BE2C (cell line): ENCODE results near the gene ALK.

Experiments used
- DNase-seq: peaks from one replicate; pipeline ENCODE4 v3.0.0-alpha.2; 2020
- H3K27me3 ChIP-seq: fragments of 250-450 bp; sonication (Bioruptor Pico); 2 replicates; pipeline ENCODE4 v1.5.1; 2020; ENCODE audit warnings: mild to moderate bottlenecking
- H3K36me3 ChIP-seq: fragments of 250-450 bp; sonication (Bioruptor Pico); 2 replicates; pipeline ENCODE4 v1.5.1; 2020; ENCODE audit warnings: mild to moderate bottlenecking
- H3K4me1 ChIP-seq: fragments of 250-450 bp; sonication (Bioruptor Pico); 2 replicates; pipeline ENCODE4 v1.5.1; 2020
- H3K4me3 ChIP-seq: 2 replicates; pipeline ENCODE4 v1.5.1; 2011; ENCODE audit warnings: low read depth, low read length
- H3K9me3 ChIP-seq: fragments of 250-450 bp; sonication (Bioruptor Pico); 2 replicates; pipeline ENCODE4 v1.5.1; 2020
- CTCF ChIP-seq: IDR thresholded peaks from 2 replicates; pipeline ENCODE4 v1.5.1; 2012; ENCODE audit warnings: mild to moderate bottlenecking, low read depth, low read length

ALK gene

GRCh38 chr2:29549069-29549380 lies 372.4 kb downstream of the ALK start:
- DNase-seq = no peak
- Histone ChIP-seq H3K27me3 (no peaks in the 10 kb centered on the region), H3K36me3 (no peaks in the 10 kb centered on the region), H3K4me1 (peaks cover 5% of the 10 kb centered on the region; the same call in 1 of the 2 replicates), H3K4me3 (no peak overlapping the region), H3K9me3 (no peaks in the 10 kb centered on the region)
- no peak for TF ChIP-seq CTCF

GRCh38 chr2:29544917-29545316 lies 376.5 kb downstream of the ALK start:
- Histone ChIP-seq H3K4me1 (peaks cover 5% of the 10 kb centered on the region; the same call in 1 of the 2 replicates), H3K27me3 (no peaks in the 10 kb centered on the region), H3K4me3 (no peak overlapping the region), H3K9me3 (no peaks in the 10 kb centered on the region), H3K36me3 (no peaks in the 10 kb centered on the region)
- TF ChIP-seq CTCF = no peak
- no peak for DNase-seq

- DNase-seq = no peak
- H3K27me3 ChIP-seq = no peaks in the 10 kb centered on the region
- no peaks in the 10 kb centered on the region for H3K9me3 ChIP-seq
- H3K36me3 ChIP-seq = no peaks in the 10 kb centered on the region
- H3K4me1 ChIP-seq = peaks cover 4% of the 10 kb centered on the region; the same call in 1 of the 2 replicates
- no peak for TF ChIP-seq CTCF
- no peak overlapping the region for H3K4me3 ChIP-seq
Measured at GRCh38 chr2:29544031-29544430, 377.4 kb downstream of the ALK start.

GRCh38 chr2:29535188-29535587 lies 386.2 kb downstream of the ALK start:
- no peak for DNase-seq
- no peak for TF ChIP-seq CTCF
- no peak overlapping the region for H3K4me3 ChIP-seq
- H3K9me3 ChIP-seq = no peaks in the 10 kb centered on the region
- no peaks in the 10 kb centered on the region for H3K27me3 ChIP-seq
- H3K36me3 ChIP-seq = no peaks in the 10 kb centered on the region
- H3K4me1 ChIP-seq = no peaks in the 10 kb centered on the region

- H3K9me3 ChIP-seq = no peaks in the 10 kb centered on the region
- H3K36me3 ChIP-seq = no peaks in the 10 kb centered on the region
- no peak for DNase-seq
- H3K27me3 ChIP-seq = no peaks in the 10 kb centered on the region
- no peak for TF ChIP-seq CTCF
- H3K4me3 ChIP-seq = no peak overlapping the region
- peaks cover 14% of the 10 kb centered on the region; the same call in 1 of the 2 replicates for H3K4me1 ChIP-seq
Measured at GRCh38 chr2:29532436-29532835, 388.9 kb downstream of the ALK start.

GRCh38 chr2:29531626-29532025 lies 389.8 kb downstream of the ALK start:
- Histone ChIP-seq H3K36me3 (no peaks in the 10 kb centered on the region), H3K27me3 (no peaks in the 10 kb centered on the region), H3K9me3 (no peaks in the 10 kb centered on the region), H3K4me3 (no peak overlapping the region), H3K4me1 (peaks cover 14% of the 10 kb centered on the region; the same call in 1 of the 2 replicates)
- no peak for TF ChIP-seq CTCF
- no peak for DNase-seq
